Activated CD4-positive, CD25-positive, alpha-beta regulatory T cell treated with anti-CD3 and anti-CD28 coated beads, Interleukin-2, amount 50 U/mL, for 24 hours (primary cell): Measurements from ENCODE around the gene PHC2.

Source experiments
- ATAC-seq, 2 donors: fragments of 150-1000 bp; cut with Tn5 transposase; one replicate each; pipeline ENCODE4 v1.10.0; 2021; ENCODE audit warnings: mild to moderate bottlenecking in 1 of 2, moderate library complexity in 1 of 2

PHC2 gene, protein sequence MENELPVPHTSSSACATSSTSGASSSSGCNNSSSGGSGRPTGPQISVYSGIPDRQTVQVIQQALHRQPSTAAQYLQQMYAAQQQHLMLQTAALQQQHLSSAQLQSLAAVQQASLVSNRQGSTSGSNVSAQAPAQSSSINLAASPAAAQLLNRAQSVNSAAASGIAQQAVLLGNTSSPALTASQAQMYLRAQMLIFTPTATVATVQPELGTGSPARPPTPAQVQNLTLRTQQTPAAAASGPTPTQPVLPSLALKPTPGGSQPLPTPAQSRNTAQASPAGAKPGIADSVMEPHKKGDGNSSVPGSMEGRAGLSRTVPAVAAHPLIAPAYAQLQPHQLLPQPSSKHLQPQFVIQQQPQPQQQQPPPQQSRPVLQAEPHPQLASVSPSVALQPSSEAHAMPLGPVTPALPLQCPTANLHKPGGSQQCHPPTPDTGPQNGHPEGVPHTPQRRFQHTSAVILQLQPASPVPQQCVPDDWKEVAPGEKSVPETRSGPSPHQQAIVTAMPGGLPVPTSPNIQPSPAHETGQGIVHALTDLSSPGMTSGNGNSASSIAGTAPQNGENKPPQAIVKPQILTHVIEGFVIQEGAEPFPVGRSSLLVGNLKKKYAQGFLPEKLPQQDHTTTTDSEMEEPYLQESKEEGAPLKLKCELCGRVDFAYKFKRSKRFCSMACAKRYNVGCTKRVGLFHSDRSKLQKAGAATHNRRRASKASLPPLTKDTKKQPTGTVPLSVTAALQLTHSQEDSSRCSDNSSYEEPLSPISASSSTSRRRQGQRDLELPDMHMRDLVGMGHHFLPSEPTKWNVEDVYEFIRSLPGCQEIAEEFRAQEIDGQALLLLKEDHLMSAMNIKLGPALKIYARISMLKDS

DNA sequence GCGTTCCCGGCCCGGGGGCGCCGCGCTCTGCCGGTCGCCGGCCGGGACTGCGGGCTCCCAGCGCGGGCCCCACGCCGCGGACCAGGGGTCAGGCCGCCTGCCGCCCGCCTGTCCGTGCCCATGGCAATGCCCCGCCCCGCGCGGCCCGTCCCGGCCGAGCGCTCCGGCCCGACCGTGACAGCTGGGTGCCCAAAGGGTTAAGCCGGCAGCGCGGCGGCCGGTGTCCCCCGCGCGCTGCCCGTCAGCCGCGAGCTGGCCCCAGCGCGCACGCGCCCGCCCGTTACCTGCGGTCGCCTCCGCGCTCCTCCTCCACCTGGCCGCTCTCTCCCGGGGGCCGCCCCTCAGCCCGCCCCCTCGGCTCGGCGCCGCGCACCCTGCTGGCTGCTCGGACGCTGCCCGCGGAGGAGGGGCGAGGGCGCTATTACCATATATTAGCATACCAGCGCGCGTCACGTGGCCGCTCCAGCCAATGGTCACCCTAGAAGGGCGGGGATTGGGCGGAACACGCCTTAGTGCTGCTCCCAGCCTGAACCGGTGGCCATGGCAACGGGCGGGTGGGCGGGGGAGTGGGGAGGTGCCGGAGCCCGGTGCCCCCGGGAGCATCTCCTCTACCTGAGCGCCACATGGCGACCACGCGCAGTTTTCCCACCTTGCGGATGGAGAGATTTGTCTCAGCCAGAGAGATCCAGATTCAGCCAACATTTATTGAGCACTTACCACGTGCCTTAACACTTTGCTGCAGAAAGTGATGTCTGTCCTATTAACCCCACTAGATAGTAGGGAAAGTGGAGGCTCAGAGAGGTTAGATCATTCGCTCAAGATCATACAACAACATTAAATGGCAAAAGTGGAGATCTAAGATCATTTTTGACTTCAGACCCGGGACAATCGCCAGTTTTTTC is at the start of gene PHC2:
PHC2 (minus strand) TSS at position 404 of the 902 bp plus-strand sequence. CDS start 55,556 bp downstream, outside the sequence.
- peak; percentile 94 to 97 for ATAC-seq

GRCh38 chr1:33477451-33477850 is 46.6 kb upstream of the PHC2 start:
- ATAC-seq = no peak

GRCh38 chr1:33473900-33474299 is 43.0 kb upstream of the PHC2 start:
- no peak for ATAC-seq

DNA sequence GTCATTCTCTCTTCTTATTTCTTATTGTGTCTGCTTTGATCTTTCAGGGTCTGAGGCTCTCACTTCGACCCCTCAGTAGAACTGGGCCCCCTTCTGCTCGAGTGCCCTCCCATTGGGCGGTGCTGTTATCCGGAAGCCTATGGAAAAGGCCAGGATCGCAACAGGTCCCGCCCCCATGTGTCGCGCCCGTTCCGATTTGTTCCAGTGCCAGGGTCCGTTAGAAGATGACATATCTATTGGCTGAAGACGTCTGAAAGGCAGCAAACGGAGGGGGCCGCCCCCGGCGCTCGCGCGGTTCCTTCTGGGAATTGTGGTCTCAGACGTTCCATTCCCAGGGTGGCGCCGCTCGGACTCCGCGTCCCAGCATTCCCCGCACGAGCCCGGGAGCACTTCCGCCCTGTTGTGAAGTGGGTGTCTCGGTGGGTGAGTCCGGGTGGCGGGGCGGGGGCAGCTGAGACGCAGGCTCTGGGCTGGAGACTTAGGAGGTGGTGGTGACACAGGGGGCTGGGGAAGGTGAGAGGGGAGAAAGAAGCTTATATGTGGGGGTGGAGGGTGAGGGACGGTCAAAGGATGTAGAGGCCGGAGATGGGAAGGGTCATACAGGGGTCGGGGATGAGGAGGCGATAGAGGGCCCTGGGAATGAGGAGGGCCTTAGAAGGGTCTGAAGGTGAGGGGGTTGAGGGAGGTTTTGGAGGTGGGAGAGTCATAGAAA is 41.5 kb upstream of the PHC2 start, which contains the start of gene ZSCAN20:
ZSCAN20 (plus strand) TSS at position 377 of the 712 bp plus-strand sequence. CDS start 6,644 bp downstream, outside the sequence.
- ATAC-seq = peak; percentile 96

DNA sequence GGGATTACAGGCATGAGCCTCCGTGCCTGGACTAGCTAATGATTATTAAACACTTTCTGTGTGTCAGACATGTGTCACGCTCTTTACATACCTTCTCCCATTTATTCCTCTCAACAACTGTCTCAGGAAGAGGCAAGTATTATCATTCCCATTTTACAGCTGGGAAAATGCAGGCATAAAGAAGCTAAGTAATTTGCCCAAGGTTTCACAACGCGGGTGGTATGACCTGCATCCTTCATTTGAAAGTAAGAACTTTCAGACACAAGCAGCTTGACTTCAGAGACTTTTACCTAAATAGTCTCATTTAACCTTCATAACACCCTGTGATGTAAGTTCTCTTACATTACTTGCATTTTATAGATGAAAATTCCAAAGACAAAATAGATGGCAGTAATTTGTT is 40.5 kb upstream of the PHC2 start:
- ATAC-seq = no peak

GRCh38 chr1:33470495-33471012 is 39.7 kb upstream of the PHC2 start:
- peak; percentile 16 to 37 for ATAC-seq

- no peak for ATAC-seq
Measured at GRCh38 chr1:33469691-33470090, 38.8 kb upstream of the PHC2 start.

- no peak for ATAC-seq
Measured at GRCh38 chr1:33468967-33469366, 38.1 kb upstream of the PHC2 start.

- no peak for ATAC-seq
Measured at GRCh38 chr1:33468531-33468930, 37.6 kb upstream of the PHC2 start.

- ATAC-seq = no peak
Measured at GRCh38 chr1:33468011-33468410, 37.1 kb upstream of the PHC2 start.

DNA sequence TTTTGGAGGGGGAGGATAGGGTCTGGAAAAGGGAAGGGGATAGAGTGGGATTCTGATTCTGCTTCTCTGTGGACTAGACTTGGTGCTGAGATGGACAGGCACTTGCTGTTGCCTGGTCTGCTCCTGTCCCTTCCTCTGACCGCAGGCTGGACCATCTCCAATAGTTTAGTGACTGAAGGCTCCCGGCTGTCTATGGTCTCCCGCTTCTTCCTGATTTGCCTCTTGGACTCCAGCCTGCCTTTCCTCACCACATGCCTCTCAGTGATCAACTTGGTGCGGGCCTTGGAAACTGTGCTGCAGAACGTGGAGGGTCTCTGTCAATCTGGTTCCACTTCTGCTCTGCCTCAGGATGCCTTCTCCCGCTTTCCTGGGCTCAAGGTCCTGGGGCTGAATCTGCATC is 35.3 kb upstream of the PHC2 start:
- no peak for ATAC-seq

GRCh38 chr1:33465316-33465715 is 34.4 kb upstream of the PHC2 start:
- no peak for ATAC-seq

DNA sequence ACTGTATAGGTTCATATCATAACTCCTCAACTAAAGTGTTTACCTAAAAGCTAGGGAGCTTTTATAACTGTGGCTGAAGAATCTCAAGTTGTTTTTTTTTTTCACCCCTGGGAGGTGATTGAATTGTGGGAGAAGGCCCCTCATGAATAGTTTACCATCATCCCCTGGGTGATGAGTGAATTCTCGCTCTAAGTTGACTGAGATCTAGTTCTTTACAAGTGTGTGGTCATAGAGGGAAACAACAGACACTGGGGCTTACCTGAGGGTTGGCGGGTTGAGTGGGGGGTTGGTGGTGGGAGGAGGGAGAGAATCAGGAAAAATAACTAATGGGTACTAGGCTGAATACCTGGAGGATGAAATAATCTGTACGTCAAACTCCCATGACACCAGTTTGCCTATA is 33.7 kb upstream of the PHC2 start:
- ATAC-seq = no peak

GRCh38 chr1:33462405-33463164 is 31.7 kb upstream of the PHC2 start:
- no peak for ATAC-seq

- ATAC-seq = no peak
Measured at GRCh38 chr1:33460947-33461629, 30.2 kb upstream of the PHC2 start.

GRCh38 chr1:33460144-33460543 is 29.2 kb upstream of the PHC2 start:
- no peak for ATAC-seq

DNA sequence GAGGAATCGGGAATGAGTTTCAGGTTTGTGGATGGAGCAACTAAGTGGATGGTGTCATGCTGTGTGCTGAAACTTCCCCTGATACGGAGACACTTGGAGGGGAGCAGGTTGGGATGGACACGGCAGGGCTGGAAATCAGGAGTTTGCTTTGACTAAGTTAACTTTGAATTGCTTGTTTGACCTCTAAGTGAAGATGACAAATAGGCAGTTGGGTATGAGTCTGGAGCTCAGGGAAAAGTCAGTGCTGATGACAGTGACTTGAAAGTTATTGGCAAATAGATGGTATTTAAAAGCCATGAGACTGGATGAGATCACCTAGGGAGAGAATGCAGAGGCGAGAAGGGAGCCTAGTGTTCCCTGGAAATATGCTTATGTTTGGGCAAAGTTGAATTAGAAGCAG is 28.8 kb upstream of the PHC2 start:
- ATAC-seq = no peak

GRCh38 chr1:33456502-33456886 is 25.6 kb upstream of the PHC2 start:
- ATAC-seq = no peak

DNA sequence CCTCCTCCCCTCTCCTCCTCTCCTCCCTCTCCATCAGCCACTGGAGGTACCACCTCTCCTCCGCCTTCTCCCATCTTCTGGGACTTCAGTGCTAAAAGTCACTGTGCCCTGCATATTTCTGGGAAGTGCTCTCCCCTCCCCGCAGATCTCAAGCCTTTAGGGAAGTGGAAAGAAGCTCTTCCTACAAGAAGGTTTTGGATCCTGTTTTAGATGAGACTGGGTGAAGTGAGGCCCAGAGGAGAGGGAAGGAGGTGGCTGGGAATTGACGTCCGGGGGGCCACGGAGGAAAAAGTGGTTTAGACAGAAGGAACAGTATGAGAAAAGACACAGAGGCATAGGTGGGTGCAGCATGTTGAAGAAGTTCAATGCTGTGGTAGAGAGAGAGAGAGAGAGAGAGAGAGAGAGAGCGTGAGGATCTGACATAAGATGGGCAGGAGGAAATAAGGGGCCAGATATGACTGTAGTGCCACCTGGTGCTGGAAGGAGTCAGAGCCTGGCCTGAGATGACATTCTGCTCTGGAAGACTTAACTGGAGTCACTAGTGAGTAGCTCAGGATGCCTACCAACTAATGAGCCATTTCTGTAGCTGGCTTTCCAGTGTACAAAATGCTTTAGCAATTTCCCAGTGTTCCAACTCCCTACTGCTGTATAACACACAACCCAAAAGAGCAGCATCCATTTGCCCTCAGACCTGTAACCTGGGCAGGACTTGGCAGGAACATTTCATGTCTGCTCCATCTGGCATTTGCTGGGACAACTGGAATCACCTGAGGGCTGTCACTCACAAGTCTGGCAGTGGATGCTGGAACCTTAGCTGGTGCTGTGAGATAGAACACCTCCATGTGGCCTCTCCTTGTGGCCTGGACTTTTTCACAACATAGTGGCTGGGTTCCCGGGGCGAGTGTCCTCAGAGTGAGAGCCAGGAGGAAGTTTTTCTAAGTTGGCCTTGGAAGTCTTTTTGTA is 24.9 kb upstream of the PHC2 start:
- peak; percentile 41 to 44 for ATAC-seq
